Measurements from ENCODE around the gene C7orf57. TPM values are rescaled to one million over a fixed set of nuclear protein-coding genes. Genes with fewer than 3 reads are reported as not detected.

The C7orf57 gene
- total RNA-seq, 2 donors from 2014 or later = 0.34 TPM; not detected in 1

DNA sequence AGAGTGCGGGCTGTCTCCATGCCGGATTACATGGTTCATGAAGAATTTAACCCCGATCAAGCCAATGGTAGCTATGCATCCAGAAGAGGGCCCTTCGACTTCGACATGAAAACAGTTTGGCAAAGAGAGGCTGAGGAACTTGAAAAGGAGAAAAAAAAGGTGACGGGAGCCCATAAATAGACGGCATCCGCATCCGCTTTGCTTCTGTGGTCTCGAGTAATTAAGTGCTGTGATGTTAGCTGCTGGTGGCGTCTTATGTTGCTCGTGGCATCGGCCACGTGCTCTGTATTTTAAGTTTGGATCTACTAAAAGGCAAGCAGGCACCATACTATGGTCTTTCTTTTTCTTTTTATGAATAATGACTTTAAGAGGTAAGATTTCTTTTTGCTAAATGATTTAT, 11.1 kb downstream of the C7orf57 start:
- no peaks in the 10 kb centered on the region for H3K36me3 ChIP-seq
- H3K4me1 ChIP-seq (replicated peaks) = no peaks in the 10 kb centered on the region
- no peak for DNase-seq (ENCODE audit: low spot score)
- no peak overlapping the region for H3K27ac ChIP-seq
- intact Hi-C loops (cut with DNase I) = no loop called here
- no peaks in the 10 kb centered on the region for H3K9me3 ChIP-seq
- H3K27me3 ChIP-seq (replicated peaks; ENCODE audit: insufficient read depth) = no peaks in the 10 kb centered on the region
- TF ChIP-seq, protein P1, sequence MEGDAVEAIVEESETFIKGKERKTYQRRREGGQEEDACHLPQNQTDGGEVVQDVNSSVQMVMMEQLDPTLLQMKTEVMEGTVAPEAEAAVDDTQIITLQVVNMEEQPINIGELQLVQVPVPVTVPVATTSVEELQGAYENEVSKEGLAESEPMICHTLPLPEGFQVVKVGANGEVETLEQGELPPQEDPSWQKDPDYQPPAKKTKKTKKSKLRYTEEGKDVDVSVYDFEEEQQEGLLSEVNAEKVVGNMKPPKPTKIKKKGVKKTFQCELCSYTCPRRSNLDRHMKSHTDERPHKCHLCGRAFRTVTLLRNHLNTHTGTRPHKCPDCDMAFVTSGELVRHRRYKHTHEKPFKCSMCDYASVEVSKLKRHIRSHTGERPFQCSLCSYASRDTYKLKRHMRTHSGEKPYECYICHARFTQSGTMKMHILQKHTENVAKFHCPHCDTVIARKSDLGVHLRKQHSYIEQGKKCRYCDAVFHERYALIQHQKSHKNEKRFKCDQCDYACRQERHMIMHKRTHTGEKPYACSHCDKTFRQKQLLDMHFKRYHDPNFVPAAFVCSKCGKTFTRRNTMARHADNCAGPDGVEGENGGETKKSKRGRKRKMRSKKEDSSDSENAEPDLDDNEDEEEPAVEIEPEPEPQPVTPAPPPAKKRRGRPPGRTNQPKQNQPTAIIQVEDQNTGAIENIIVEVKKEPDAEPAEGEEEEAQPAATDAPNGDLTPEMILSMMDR (IDR thresholded peaks at IDR 0.05) = no peak
- TF ChIP-seq POLR2A (IDR thresholded peaks at IDR 0.05) (no peak), POLR2AphosphoS5 (IDR thresholded peaks at IDR 0.05) (no peak)
- WGBS = 65% methylated on average over 14 of the region's 14 CpGs
- H3K4me3 ChIP-seq = no peak overlapping the region

DNA sequence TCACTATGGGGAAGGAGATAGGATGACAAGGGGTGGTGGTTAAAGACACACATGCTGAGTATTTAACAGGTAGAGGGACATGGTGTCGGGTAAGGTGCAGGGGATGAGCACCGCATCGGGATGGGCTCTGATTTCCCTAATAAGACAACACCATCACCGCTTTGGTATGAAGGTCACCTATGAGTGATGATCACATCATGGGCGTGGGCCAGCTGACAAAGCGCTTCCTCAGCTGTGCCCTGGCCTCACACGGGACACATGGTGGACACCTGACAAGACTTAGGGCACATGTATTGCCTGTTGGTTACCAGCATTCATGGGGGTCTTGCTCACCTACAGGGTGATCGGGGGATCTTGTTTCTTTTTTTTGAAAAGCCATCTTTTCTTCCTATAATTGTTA, 12.8 kb downstream of the C7orf57 start:
- no peak overlapping the region for H3K27ac ChIP-seq
- no peak for DNase-seq (ENCODE audit: low spot score)
- H3K27me3 ChIP-seq (replicated peaks; ENCODE audit: insufficient read depth) = no peaks in the 10 kb centered on the region
- intact Hi-C loops (cut with DNase I) = no loop called here
- WGBS = 92% methylated on average over 8 of the region's 8 CpGs
- no peak overlapping the region for H3K4me3 ChIP-seq
- no peaks in the 10 kb centered on the region for H3K36me3 ChIP-seq
- no peaks in the 10 kb centered on the region for H3K9me3 ChIP-seq
- TF ChIP-seq, protein P1 (IDR thresholded peaks at IDR 0.05) = no peak
- TF ChIP-seq POLR2AphosphoS5 (IDR thresholded peaks at IDR 0.05) (no peak), POLR2A (IDR thresholded peaks at IDR 0.05) (no peak)
- no peaks in the 10 kb centered on the region for H3K4me1 ChIP-seq (replicated peaks)

DNA sequence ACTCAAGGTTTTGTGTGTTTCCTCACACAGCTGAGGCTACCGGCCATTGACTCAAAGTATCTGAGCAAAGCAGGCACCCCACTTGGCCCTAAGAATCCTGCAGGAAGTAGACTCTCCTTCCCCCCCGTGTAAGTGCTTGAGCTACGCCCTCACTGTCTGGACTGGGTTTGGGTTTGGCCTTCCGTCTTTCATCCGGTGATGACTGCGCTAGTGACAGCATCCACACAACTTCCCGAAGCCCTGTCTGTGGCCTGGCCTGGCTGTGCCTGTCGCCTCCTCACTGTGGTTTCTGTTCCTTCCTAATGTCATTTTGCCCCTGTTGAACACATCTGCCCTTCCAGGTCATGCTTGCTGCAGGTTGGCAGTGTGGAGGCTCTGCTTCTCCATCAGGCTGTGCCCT, 14.5 kb downstream of the C7orf57 start:
- intact Hi-C loops (cut with DNase I) = no loop called here
- Histone ChIP-seq H3K36me3 (no peaks in the 10 kb centered on the region), H3K27me3 (replicated peaks; ENCODE audit: insufficient read depth) (no peaks in the 10 kb centered on the region), H3K4me3 (no peak overlapping the region), H3K4me1 (replicated peaks) (no peaks in the 10 kb centered on the region), H3K27ac (no peak overlapping the region), H3K9me3 (no peaks in the 10 kb centered on the region)
- 84% methylated on average over 8 of the region's 8 CpGs for WGBS
- no peak for DNase-seq (ENCODE audit: low spot score)
- TF ChIP-seq, protein P1 (IDR thresholded peaks at IDR 0.05) = no peak
- no peak for TF ChIP-seq POLR2AphosphoS5 (IDR thresholded peaks at IDR 0.05)
- TF ChIP-seq POLR2A (IDR thresholded peaks at IDR 0.05) = no peak

DNA sequence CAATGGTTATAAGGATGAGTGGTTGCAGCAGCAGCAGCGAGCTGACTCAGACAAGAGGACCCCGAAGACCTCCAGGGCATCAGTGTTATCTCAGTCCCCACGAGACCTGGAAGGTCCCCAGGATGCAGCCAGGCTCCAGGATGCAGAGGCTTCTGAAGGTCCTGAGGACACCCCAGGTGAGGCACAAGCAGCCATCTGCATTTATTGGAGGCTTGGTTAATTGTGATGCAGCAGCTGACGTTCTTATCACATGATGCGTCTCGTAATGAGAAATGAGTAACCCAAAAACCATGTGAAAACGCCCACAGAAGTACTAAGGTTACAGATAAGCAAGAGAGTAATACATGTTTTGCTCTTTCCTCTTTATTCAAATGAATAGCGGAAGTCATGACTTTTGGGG, 17.4 kb downstream of the C7orf57 start:
- Histone ChIP-seq H3K4me3 (no peak overlapping the region), H3K27me3 (replicated peaks; ENCODE audit: insufficient read depth) (no peaks in the 10 kb centered on the region), H3K4me1 (replicated peaks) (no peaks in the 10 kb centered on the region), H3K36me3 (no peaks in the 10 kb centered on the region), H3K27ac (no peak overlapping the region), H3K9me3 (no peaks in the 10 kb centered on the region)
- no peak for TF ChIP-seq POLR2A (IDR thresholded peaks at IDR 0.05)
- TF ChIP-seq, protein P1 (IDR thresholded peaks at IDR 0.05) = no peak
- no peak for DNase-seq (ENCODE audit: low spot score)
- intact Hi-C loops (cut with DNase I) = no loop called here
- WGBS = 69% methylated on average over 8 of the region's 8 CpGs

DNA sequence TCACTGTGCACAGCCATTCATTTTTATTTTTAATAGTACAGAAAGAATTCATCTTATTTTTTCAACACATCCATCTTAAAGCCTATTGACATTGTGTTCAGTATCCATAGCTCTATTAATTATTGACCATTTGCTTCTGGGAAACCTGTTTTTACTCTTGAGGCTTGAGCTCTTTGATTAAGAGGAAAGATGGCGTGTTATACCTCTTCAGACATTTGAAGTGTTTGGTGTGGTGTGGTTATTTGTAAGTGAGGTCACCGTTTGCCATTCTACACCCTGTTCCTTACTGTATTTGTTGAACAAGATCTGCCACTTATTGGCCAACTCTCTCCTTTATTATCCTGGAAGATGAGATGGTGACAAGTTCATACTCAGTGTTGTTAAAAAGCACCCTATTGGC, 18.4 kb downstream of the C7orf57 start:
- Histone ChIP-seq H3K36me3 (no peaks in the 10 kb centered on the region), H3K9me3 (no peaks in the 10 kb centered on the region), H3K4me1 (replicated peaks) (no peaks in the 10 kb centered on the region), H3K27ac (no peak overlapping the region), H3K27me3 (replicated peaks; ENCODE audit: insufficient read depth) (no peaks in the 10 kb centered on the region), H3K4me3 (no peak overlapping the region)
- intact Hi-C loops (cut with DNase I) = no loop called here
- DNase-seq (ENCODE audit: low spot score) = no peak
- TF ChIP-seq, protein P1 (IDR thresholded peaks at IDR 0.05) = no peak
- TF ChIP-seq POLR2AphosphoS5 (IDR thresholded peaks at IDR 0.05) = no peak
- TF ChIP-seq POLR2A (IDR thresholded peaks at IDR 0.05) = no peak
- WGBS = 63% methylated on average over 2 of the region's 2 CpGs
